GM12864 (cell line): Measurements from ENCODE around the gene FAM120C.

Experiments used
- DNase-seq: peaks from one replicate; pipeline ENCODE4 v3.0.0-alpha.2; 2011; ENCODE audit warnings: low read depth
- H3K4me3 ChIP-seq: 2 replicates; pipeline ENCODE4 v1.5.1; 2011; ENCODE audit warnings: mild to moderate bottlenecking, low read depth, low read length, control low read depth
- TF ChIP-seq, protein P1 (sequence below): IDR thresholded peaks from 2 replicates; pipeline ENCODE4 v1.5.1; 2011; ENCODE audit warnings: low read depth, mild to moderate bottlenecking, moderate library complexity, low read length, control low read depth, inconsistent platforms; ENCODE audit errors: missing control alignments

FAM120C gene

DNA sequence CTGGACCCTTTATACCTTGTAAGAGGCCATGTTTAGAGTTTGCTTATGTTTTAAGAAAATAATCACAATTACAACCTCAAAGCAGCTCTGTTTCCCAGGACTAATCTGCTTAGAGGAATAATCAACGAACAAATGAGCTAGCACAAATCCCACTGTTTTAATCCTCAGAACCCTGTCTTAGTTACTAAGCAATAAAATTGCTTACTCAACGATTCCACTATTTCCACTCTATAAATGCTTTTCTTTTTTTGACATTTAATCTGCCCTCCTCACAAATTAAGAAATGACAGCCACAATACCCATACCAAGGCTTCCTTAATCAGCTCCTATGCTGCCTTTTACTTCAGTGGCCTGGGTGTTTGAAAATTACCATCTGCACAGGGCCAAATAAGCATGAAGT, 48.8 kb downstream of the FAM120C start:
- DNase-seq, result no peak
- TF ChIP-seq, protein P1, sequence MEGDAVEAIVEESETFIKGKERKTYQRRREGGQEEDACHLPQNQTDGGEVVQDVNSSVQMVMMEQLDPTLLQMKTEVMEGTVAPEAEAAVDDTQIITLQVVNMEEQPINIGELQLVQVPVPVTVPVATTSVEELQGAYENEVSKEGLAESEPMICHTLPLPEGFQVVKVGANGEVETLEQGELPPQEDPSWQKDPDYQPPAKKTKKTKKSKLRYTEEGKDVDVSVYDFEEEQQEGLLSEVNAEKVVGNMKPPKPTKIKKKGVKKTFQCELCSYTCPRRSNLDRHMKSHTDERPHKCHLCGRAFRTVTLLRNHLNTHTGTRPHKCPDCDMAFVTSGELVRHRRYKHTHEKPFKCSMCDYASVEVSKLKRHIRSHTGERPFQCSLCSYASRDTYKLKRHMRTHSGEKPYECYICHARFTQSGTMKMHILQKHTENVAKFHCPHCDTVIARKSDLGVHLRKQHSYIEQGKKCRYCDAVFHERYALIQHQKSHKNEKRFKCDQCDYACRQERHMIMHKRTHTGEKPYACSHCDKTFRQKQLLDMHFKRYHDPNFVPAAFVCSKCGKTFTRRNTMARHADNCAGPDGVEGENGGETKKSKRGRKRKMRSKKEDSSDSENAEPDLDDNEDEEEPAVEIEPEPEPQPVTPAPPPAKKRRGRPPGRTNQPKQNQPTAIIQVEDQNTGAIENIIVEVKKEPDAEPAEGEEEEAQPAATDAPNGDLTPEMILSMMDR, result no peak
- no peak overlapping the region for H3K4me3 ChIP-seq

DNA sequence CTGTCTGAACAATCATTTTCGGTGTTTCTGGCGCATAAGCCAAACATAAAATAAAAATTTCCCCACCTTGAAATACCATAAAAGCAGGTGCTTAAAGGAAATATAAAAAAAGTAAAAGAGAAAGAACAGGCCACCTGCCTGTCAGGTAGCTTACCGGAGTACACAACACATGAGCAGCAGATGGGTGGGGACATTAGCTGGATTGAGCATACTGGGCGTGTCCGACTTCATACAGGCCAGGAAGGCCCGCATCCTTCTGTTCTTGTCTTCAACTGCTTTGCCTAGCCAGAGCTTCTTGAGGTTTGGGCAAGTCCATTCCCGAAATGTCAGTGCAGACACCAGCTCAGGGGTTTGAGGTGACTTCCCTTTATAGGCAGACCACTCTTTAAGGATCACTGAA, 66.7 kb downstream of the FAM120C start:
- H3K4me3 ChIP-seq, result no peak overlapping the region
- no peak for DNase-seq
- TF ChIP-seq, protein P1, result no peak

DNA sequence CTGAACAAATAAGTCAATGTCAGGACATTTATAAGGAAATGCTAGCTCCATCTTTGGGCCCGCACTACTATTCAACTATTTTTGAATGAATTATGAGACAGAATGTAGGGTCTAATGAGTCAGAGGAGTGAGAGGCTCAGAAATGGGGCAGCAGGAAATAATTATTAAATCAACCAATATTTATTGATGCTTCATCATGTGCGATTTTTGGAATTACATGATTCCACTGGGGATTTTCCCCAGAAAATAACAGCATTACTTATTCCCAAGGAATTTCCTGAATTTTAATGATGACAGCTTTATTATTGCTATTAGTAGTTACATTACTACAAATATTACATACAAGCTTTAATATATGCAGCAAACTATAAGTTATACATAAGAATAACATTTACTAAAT, 89.5 kb downstream of the FAM120C start:
- DNase-seq, result no peak
- no peak overlapping the region for H3K4me3 ChIP-seq
- TF ChIP-seq, protein P1, result no peak

DNA sequence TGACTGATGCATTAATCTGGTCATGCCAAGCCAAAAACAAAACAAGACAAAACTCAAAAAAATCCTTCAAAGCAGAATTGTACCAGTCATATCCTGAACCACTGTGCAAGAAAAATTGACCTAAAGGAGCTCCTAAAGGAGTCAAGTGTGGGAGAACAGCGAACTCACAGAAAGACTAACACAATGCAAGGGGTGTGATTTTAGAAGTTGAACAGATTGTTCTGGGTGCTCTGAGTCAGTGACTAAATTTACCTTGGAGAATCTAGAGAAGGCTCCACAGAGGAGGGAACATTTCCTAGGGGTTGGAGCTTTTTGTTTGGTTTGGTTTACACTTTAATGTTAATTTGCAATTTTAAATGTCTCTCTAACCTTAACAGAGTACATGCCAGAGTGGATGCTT, 89.9 kb downstream of the FAM120C start:
- no peak for DNase-seq
- no peak overlapping the region for H3K4me3 ChIP-seq
- TF ChIP-seq, protein P1, result no peak

DNA sequence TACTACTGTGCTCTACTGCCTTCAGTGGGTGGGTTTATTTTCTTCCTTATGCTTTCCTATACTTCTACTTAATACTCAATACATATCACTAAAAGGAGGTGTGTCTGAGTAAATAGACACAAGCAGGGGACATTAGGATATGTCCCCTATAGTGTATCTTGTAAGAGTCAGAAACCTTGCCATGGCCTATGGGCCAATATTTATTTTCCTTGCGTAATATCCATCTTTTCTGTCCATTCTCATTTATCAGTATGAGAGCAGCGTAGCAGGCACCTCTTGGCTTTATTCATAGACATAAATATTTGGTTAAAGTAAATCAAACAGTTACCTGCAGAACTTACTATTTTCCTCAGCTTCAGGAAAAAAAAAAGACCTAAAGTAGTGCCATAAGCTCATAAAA, 92.2 kb downstream of the FAM120C start:
- no peak overlapping the region for H3K4me3 ChIP-seq
- DNase-seq, result no peak
- TF ChIP-seq, protein P1, result no peak

DNA sequence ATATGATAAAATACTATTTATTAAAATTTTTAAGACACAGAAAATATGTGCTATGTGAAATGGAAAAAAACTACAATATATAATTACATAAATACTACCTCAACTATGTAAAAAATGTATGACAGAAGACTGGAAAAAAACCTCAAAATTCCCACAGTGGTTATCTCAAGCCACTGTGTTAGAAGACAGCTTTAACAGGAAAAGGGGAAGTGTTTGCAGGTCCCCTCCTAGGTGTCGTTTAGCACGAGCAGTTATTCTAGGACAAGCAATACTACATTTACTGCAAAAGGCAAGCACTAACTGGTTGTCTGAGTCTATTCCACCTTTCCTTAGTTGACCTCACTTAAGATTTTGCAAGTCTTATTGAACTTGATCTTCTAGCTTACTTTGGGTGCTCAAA, 93.9 kb downstream of the FAM120C start:
- TF ChIP-seq, protein P1, result no peak
- no peak overlapping the region for H3K4me3 ChIP-seq
- no peak for DNase-seq

DNA sequence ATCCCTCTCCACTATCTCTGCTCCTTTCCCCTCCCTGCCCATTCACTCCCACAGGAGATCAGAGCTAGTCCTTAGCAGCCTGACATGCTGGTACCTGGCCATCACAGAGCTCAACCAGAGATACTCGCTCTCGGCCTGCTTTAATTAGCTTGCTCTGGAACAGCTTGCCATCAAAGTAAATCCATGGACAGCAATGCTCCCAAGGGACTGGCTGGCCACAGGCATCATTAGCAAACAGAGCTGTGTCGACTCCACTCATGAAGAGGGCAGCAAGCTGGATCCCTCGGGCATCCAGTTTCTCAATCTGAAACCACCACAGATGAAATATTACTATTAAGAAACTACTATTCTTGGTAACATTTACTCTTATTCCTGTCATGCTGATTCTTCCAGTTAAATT, 95.4 kb downstream of the FAM120C start:
- TF ChIP-seq, protein P1, result no peak
- no peak overlapping the region for H3K4me3 ChIP-seq
- DNase-seq, result no peak
